Gastroesophageal sphincter (tissue), 3 donors: ENCODE data around the gene VPS35.

ENCODE experiments used
- POLR2AphosphoS5 ChIP-seq: sonication (generic); formaldehyde crosslinking; IDR thresholded peaks from one replicate; pipeline ENCODE4 v1.6.1; 2017; ENCODE audit warnings: antibody characterized with exemption
- TF ChIP-seq, protein P1 (sequence below), 4 experiments: fragments of 200-600 bp in 2 of 4; fragments of 450-650 bp in 2 of 4; sonication (generic) in 1 of 4; IDR thresholded peaks; one replicate each; pipeline ENCODE4 v1.5.1; 2017 to 2019; ENCODE audit warnings: antibody characterized with exemption in 4 of 4, mild to moderate bottlenecking in 2 of 4, moderate library complexity in 2 of 4

DNA sequence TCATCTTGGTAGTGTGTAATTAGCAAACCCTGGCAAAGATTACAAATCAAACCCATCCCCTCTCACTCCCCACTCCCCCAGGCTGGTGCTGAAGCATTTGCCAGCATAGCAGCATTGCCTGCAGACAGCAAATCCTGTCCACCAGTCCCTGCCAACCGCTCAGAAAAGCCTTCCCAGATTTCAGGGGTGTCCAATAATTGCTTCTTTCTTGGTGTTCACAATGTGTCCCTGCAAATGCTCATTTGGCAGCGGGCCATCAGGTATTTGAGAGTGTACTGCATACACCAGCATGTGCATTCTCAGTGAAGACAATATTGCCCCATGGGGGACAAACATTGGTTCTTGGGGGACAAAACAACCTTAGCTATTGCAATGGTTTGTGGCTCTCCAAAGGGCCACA, 28.7 kb upstream of the VPS35 start:
- TF ChIP-seq, protein P1, sequence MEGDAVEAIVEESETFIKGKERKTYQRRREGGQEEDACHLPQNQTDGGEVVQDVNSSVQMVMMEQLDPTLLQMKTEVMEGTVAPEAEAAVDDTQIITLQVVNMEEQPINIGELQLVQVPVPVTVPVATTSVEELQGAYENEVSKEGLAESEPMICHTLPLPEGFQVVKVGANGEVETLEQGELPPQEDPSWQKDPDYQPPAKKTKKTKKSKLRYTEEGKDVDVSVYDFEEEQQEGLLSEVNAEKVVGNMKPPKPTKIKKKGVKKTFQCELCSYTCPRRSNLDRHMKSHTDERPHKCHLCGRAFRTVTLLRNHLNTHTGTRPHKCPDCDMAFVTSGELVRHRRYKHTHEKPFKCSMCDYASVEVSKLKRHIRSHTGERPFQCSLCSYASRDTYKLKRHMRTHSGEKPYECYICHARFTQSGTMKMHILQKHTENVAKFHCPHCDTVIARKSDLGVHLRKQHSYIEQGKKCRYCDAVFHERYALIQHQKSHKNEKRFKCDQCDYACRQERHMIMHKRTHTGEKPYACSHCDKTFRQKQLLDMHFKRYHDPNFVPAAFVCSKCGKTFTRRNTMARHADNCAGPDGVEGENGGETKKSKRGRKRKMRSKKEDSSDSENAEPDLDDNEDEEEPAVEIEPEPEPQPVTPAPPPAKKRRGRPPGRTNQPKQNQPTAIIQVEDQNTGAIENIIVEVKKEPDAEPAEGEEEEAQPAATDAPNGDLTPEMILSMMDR (IDR thresholded peaks at IDR 0.05): no peak
- no peak for TF ChIP-seq POLR2AphosphoS5
